Mesothelial cell of epicardium (in vitro differentiated cells): Measurements from ENCODE around the gene ANGPTL4. TPM values are rescaled to one million over a fixed set of nuclear protein-coding genes. Genes with fewer than 3 reads are reported as not detected.

ENCODE experiments used
- DNase-seq, 2 experiments: peaks; one replicate each; pipeline ENCODE4 v3.0.0; 2021; ENCODE audit warnings: low spot score in 2 of 2; ENCODE audit not compliant: unreplicated experiment in 2 of 2
- H3K27ac Mint-ChIP-seq: 2 replicates; pipeline ENCODE4 v1.8.0; 2021; ENCODE audit warnings: mixed read lengths
- H3K27me3 Mint-ChIP-seq: 2 replicates; pipeline ENCODE4 v1.8.0; 2021; ENCODE audit warnings: low read depth, mixed read lengths
- H3K36me3 Mint-ChIP-seq: 2 replicates; pipeline ENCODE4 v1.8.0; 2021; ENCODE audit warnings: mixed read lengths
- H3K4me1 Mint-ChIP-seq: 2 replicates; pipeline ENCODE4 v1.8.0; 2021; ENCODE audit warnings: mixed read lengths
- H3K4me3 Mint-ChIP-seq: 2 replicates; pipeline ENCODE4 v1.8.0; 2021; ENCODE audit warnings: mild to moderate bottlenecking, moderate library complexity, mixed read lengths
- H3K9me3 Mint-ChIP-seq: 2 replicates; pipeline ENCODE4 v1.8.0; 2021; ENCODE audit warnings: mixed read lengths
- microRNA-seq: library from miRNA; unstranded; fragments of <30 nt; microRNA quantifications from one replicate; pipeline ENCODE4 v1.2.0, GENCODE V29; 2021; ENCODE audit warnings: inconsistent platforms, mixed read lengths
- total RNA-seq: library from RNA; stranded (reverse); gene quantifications from 3 replicates; pipeline ENCODE4 v1.2.1, GENCODE V29; 2021
- TF ChIP-seq, protein P1 (sequence below): fragments of 200-600 bp; sonication (generic); IDR thresholded peaks from one replicate; pipeline ENCODE4 v1.5.0; 2021; ENCODE audit warnings: antibody characterized with exemption; ENCODE audit not compliant: unreplicated experiment

ANGPTL4 gene
- total RNA-seq, 1 donor from 2014 or later: 3.7 TPM

DNA sequence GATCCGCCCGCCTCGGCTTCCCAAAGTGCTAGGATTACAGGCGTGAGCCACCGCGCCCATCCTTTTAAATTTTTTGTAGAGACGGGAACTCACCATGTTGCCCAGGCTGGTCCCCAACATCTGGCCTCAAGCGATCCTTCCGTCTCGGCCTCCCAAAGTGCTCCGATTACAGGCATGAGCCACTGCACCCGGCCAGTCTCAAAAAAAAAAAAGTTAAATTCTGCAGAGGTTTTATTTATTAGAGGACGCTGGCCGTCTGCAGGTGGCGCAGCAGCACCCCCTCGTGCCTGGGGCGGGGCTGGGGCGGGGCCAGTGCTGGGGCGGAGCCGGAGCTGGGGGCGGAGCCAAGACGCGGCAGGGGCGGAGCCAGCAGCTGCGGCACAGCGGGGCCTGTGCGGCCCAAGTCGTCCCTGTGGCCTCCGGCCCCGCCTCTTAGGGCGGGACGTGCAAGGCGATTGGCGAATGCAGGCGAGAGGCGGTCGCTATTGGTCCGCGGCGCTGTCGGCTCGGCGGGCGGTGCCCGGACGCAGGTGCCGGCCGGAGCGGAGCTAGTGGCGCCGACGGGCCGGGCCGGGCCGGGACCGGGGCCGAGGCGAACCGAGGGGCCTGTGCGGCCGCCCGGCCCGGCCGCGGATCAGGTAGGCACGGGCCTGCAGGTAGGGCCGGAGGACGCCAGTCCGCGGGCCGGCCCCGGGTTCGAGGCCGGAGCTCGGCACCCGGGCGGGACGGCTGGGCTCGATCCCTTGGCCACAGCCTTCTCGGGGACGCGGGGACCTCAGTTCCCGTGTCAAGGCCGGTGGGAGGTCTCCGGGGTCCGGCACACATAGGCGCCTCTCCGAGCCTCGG, 49.1 kb downstream of the ANGPTL4 start, which contains the start of gene MARCHF2:
MARCHF2 (plus strand) TSS at position 523 of the 846 bp plus-strand sequence. CDS start 8,536 bp downstream, outside the sequence.
- Mint-ChIP-seq H3K27me3 (no peaks in the 10 kb centered on the region), H3K27ac (no peak within 1 kb of the TSS), H3K9me3 (no peaks in the 10 kb centered on the region), H3K36me3 (no peaks in the 10 kb centered on the region), H3K4me1 (peaks cover 8% of the 10 kb centered on the region), H3K4me3 (peak within 1 kb of the TSS; percentile 59)
- DNase-seq: peak; percentile 93 to 96
- TF ChIP-seq, protein P1, sequence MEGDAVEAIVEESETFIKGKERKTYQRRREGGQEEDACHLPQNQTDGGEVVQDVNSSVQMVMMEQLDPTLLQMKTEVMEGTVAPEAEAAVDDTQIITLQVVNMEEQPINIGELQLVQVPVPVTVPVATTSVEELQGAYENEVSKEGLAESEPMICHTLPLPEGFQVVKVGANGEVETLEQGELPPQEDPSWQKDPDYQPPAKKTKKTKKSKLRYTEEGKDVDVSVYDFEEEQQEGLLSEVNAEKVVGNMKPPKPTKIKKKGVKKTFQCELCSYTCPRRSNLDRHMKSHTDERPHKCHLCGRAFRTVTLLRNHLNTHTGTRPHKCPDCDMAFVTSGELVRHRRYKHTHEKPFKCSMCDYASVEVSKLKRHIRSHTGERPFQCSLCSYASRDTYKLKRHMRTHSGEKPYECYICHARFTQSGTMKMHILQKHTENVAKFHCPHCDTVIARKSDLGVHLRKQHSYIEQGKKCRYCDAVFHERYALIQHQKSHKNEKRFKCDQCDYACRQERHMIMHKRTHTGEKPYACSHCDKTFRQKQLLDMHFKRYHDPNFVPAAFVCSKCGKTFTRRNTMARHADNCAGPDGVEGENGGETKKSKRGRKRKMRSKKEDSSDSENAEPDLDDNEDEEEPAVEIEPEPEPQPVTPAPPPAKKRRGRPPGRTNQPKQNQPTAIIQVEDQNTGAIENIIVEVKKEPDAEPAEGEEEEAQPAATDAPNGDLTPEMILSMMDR: peak; percentile 63

DNA sequence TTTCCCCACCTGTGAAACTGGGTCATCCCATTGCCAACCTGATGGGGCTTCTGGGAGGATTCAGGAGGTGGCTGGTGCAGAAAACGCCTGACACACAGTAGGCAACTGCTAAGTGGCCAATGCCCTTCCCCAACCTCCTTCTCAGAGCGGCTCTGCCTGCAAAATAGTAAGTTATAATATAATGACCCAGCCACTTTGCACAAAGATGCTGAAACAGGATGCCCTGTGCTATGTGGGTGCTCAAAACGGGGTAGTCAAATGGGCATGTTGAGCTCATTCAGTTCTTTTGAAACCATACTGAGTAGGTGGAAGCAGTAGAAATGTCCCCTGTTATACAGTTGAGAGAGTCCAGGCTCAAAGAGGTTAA, 49.7 kb downstream of the ANGPTL4 start:
- TF ChIP-seq, protein P1: no peak
- H3K4me3 Mint-ChIP-seq: peak overlapping the region; percentile 59
- no peak overlapping the region for H3K27ac Mint-ChIP-seq
- H3K9me3 Mint-ChIP-seq: no peaks in the 10 kb centered on the region
- DNase-seq: no peak
- H3K36me3 Mint-ChIP-seq: no peaks in the 10 kb centered on the region
- no peaks in the 10 kb centered on the region for H3K27me3 Mint-ChIP-seq
- H3K4me1 Mint-ChIP-seq: peaks cover 12% of the 10 kb centered on the region

DNA sequence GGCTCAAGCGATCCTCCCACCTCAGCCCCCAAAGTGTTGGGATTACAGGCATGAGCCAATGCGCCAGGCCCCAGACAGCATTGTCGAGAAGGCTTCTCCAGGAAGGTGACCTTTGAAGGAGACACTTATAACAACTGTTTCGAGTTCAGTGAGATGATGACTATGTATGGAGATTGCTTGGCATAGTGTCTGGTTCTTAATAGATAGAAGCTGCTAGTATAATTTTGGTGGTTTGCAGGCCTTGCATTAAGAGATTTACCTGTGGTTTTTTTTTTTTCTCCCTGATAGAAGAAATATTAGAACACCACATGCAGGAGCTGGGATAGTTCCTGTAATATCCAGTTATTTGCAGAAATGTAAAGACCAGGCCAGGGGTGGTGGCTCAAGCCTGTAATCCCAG, 52.8 kb downstream of the ANGPTL4 start:
- Mint-ChIP-seq H3K4me1 (peaks cover 12% of the 10 kb centered on the region), H3K27ac (no peak overlapping the region), H3K27me3 (no peaks in the 10 kb centered on the region), H3K9me3 (no peaks in the 10 kb centered on the region), H3K36me3 (no peaks in the 10 kb centered on the region), H3K4me3 (no peak overlapping the region)
- TF ChIP-seq, protein P1: no peak
- DNase-seq: no peak

DNA sequence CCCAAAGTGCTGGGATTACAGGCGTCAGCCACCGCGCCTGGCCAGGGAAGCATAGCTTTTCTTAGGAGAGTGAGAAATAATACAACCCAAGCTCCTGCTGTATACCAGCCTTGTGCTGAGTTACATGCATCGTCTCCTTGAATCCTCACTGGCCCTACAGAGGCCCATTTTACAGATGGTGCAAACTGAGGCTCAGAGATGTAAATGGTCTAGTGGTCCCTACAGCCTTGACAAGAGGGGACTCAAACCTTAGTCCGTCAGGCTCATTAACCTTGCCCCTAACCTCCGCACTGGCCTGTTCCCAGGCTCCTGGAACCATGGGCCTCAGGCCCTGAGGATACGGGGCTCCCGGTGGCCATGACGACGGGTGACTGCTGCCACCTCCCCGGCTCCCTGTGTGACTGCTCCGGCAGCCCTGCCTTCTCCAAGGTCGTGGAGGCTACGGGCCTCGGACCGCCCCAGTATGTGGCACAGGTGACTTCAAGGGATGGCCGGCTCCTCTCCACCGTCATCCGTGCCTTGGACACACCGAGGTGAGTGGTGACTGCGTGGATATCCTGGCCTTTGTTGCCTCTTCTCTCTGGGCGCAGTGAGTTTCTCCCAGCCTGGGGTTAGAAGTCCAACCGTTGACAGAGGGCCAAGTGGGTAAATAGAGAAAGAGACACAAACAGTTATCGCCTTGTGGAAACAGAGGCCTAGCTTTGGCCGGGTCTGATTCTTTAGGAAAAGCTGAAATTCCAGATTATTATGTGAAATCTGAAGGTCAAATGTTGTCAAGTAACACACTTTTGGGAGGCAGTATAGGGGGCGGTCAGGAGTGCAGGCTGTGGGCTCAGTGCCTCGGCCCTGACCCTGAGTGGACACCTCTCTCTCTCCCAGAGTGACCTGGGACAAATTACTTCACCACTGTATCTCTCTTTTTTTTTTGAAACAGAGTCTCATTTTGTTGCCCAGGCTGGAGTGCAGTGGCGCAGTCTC, 57.8 kb downstream of the ANGPTL4 start:
- no peaks in the 10 kb centered on the region for H3K9me3 Mint-ChIP-seq
- DNase-seq: no peak
- H3K4me1 Mint-ChIP-seq: peaks cover 8% of the 10 kb centered on the region
- no peak overlapping the region for H3K27ac Mint-ChIP-seq
- TF ChIP-seq, protein P1: no peak
- H3K36me3 Mint-ChIP-seq: peaks cover 6% of the 10 kb centered on the region
- no peaks in the 10 kb centered on the region for H3K27me3 Mint-ChIP-seq
- H3K4me3 Mint-ChIP-seq: no peak overlapping the region

DNA sequence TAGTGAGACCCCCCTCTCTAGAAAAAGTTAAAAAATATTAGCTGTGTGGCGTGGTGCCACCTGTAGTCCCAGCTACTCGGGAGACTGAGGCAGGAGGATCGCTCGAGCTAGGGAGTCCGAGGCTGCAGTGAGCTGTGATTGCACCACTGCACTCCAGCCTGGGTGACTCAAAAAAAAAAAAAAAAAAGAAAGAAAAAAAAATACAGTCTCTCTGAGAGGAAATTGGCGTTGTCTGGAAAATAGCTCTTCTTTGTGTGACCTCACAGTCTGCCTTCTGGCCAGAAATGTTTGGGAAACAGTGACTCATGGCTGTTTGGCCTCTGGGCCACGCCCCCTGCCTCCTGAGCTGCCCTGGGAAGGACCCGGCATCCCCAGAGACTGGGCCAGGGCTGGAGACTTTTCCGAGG, 59.9 kb downstream of the ANGPTL4 start:
- H3K27me3 Mint-ChIP-seq: no peaks in the 10 kb centered on the region
- TF ChIP-seq, protein P1: no peak
- DNase-seq: peak in 1 of 2 experiments; percentile 42
- no peak overlapping the region for H3K4me3 Mint-ChIP-seq
- H3K4me1 Mint-ChIP-seq: peaks cover 3% of the 10 kb centered on the region
- no peaks in the 10 kb centered on the region for H3K9me3 Mint-ChIP-seq
- peak overlapping the region; percentile 59 for H3K27ac Mint-ChIP-seq
- peaks cover 12% of the 10 kb centered on the region for H3K36me3 Mint-ChIP-seq

Small RNA genes within 50 kb of the gene (microRNA-seq; reads per million reads assigned to microRNA genes)
- gene MIR4999: 3.2 reads per million, percentile 6 among the genes with 10 or more reads in this experiment

Other genes with a start within 250 kb of the ANGPTL4 start
- 115 to 124 TPM (median 120 TPM) in 3 replicates for gene FBN3, start 214.6 kb upstream of the ANGPTL4 start, total RNA-seq
- 60.1 to 72.7 TPM (median 67.0 TPM) in 3 replicates for gene CERS4, start 154.8 kb upstream of the ANGPTL4 start, total RNA-seq
- gene CD320, start 55.8 kb upstream of the ANGPTL4 start, total RNA-seq: 42.0 to 44.5 TPM (median 42.8 TPM) in 3 replicates
- gene NDUFA7, start 42.8 kb upstream of the ANGPTL4 start, total RNA-seq: 35.4 to 43.1 TPM (median 40.3 TPM) in 3 replicates
- 1,343 to 1,395 TPM (median 1,352 TPM) in 3 replicates for gene RPS28, start 42.7 kb upstream of the ANGPTL4 start, total RNA-seq
- gene KANK3, start 20.9 kb upstream of the ANGPTL4 start, total RNA-seq: 1.8 to 2.3 TPM (median 2.1 TPM) in 3 replicates
- gene RAB11B, start 26.2 kb downstream of the ANGPTL4 start, total RNA-seq: 150 to 151 TPM (median 150 TPM) in 3 replicates
- 20.7 to 21.4 TPM (median 21.4 TPM) in 3 replicates for gene MARCHF2, start 49.1 kb downstream of the ANGPTL4 start, total RNA-seq
- 249 to 259 TPM (median 252 TPM) in 3 replicates for gene HNRNPM, start 80.8 kb downstream of the ANGPTL4 start, total RNA-seq
- 0.70 to 1.2 TPM (median 0.94 TPM) in 3 replicates for gene PRAM1, start 138.5 kb downstream of the ANGPTL4 start, total RNA-seq
- gene ZNF414, start 150.0 kb downstream of the ANGPTL4 start, total RNA-seq: 33.5 to 37.1 TPM (median 35.5 TPM) in 3 replicates
- gene MYO1F, start 213.3 kb downstream of the ANGPTL4 start, total RNA-seq: 0.35 to 0.69 TPM (median 0.47 TPM) in 3 replicates
- 176 to 182 TPM (median 179 TPM) in 3 replicates for gene ADAMTS10, start 246.6 kb downstream of the ANGPTL4 start, total RNA-seq